Stimulated activated CD4-positive, alpha-beta T cell treated with anti-CD3 and anti-CD28 coated beads, Interleukin-1b, Interleukin-23, amount 100 ng/mL, for 4 hours (primary cell): ENCODE measurements around the gene PRDM8.
"Not testable (repeated sequence)": the region's sequence is repeated elsewhere in the genome, so short reads cannot be mapped to it uniquely, and the experiment has no call there.

Experiments used
- DNase-seq, 2 donors: peaks; one replicate each; pipeline ENCODE4 v3.0.0-alpha.2; 2020; ENCODE audit warnings: low read depth in 2 of 2

PRDM8 gene

GRCh38 chr4:80196922-80197573, at the start of gene PRDM8:
PRDM8 (plus strand) TSS chr4:80197503; CDS start chr4:80200081, 2,578 bp downstream.
- DNase-seq = peak; percentile 38 to 43

DNA sequence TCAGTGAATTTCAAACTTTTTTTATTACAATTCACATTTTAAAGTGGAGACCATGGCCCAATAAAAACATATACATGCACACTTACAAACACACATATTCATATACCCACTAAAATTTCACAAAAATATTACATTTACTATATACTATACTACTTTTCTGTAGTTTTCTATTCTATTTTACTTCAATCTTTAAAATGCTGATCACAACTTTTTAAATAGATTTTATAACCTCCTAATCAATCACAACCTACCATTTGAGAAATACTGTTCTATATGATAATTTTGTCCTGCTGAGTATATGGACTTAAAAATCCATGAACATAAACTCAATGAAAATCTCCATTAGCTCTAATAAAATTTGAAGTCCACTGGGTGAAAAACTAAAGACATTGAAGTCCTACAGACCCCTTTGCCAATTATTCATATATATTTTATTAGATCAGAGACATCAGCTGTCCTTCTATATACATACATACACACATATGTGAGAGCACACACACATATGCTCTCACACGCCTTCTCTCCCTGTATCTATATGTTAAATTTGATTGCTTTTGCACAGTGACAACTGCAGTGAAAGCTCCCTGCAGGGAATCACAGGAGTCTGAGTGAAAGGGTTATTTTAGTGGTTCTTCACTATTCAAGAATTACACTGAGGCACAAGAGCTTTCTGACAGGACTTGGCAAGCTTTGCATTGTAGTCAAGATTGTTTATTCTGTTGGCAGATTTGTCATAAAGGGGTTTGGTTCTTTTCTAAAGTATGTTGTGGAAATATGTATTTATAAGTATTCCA, 46.7 kb upstream of the PRDM8 start:
- no peak for DNase-seq

DNA sequence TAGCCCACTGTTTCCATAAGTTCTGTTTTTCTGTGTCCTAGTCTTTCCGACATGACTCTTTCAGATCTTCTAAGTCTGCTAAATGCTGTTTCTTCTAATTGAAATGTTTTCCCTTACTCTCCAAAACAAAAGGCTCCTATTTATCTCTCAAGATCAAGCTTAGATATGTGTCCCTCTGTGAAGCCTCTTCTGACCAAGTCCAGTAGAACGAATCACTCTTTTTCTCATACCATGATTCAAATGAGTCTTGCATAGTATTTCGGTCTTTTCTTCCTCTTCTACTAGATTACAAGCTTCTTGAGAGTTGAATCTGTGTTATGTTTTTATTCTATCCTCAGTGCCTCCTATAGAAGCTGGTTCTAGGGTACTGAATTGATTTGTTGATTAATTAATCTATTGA, 45.3 kb upstream of the PRDM8 start:
- no peak for DNase-seq

DNA sequence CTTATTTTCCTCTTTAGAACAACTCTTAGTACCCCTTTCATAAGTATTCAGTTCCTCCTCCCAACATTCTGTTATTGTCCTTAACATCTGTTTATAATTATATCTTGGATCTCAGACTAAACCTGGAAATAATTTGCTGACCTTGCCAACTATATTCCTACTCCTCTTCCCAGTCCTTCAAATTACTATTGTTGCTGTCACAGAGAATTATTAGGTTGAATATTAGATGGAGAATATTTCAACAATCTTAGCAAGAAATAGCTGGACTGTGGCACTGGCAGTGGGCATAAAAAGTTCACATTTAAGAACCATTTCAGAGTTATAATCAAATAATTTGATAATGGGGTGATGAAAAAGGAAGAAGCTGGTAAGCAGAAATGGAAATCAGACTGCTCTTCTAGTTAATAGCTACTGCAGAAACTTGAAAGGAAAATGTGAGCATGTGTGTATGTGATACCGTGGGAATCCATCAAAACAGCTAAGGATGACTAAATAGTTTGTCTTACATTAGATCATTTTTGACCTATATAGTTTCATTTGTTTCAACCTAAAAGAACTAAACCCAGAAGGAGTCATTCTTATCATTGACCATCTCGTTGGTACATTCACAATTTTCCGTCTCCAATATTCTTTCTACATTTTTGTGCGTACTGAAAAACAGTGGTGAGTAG, 43.3 kb upstream of the PRDM8 start:
- no peak for DNase-seq

DNA sequence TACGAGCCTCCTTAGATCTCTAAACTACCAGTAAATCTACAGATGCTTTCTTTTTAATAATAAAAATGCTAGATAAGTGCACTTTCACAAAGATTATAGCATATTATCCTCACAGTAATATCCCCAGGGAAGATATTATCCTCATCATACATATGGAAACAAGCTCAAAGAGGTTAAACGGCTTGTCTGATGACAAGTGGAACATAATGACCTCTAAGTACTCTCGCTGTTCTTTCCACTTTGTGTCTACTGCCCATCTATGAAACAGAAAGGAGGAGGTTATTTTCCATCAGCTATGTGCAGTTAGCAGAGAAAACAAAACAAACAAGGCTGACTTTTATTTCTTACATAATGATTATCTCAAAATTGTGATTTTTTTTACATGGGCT, 42.8 kb upstream of the PRDM8 start:
- no peak for DNase-seq

- no peak for DNase-seq
These were observed 41.9 kb upstream of the PRDM8 start for GRCh38 chr4:80155316-80155982.

DNA sequence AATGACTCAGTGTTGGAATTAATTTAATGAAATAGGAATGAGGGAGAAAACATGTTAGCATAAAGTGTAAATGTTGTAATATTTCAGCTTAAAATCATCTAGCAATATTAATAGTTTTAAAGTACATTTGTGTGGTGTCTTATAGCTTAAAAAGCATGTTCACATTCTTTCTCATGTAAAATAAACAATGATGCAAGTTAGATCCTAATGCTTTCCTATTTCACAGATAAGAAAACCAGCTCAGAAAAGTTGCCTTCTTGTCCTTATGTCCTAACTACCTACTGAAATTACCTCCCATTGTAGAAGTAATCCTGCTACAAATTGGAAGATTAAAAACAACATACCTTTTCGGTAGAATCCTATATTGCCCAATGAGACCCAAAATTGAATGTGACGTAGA, 40.9 kb upstream of the PRDM8 start:
- DNase-seq = no peak

DNA sequence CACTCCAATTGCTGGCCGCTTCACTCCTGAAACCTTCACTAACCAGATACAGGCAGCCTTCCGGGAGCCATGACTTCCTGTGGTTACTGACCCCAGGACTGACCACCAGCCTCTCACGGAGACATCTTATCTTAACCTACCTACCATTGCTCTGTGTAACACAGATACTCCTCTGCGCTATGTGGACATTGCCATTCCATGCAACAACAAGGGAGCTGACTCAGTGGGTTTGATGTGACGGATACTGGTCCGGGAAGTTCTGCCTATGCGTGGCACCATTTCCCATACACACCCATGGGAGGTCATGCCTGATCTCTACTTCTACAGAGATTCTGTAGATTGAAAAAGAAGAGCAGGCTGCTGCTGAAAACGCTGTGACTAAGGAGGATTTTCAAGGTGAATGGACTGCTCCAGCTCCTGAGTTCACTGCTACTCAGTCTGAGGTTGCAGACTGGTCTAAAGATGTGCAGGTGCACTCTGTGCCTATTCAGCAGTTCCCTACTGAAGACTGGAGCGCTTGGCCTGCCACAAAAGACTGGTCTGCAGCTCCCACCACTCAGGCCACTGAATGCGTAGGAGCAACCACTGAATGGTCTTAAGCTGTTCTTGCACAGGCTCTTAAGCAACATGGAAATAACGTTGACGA, 35.8 kb upstream of the PRDM8 start:
- DNase-seq = no peak

DNA sequence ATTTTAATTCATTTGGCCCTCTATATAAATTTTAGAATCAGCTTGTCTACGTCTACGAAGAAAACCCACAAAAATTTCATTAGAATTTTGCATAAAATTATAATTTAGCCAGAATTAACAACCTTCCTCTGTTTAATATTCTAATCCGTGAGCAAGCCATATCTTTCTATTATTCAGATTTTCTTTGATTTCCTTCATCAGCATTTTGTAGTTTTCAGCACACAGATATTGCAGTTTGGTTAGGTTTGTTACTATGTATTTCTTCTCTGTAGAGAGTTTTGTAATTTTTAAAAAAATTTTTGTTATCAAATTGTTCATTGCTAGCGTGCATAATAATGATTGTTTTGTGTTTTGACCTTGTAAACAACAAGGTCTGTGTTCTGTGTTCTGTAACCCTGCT, 34.9 kb upstream of the PRDM8 start:
- DNase-seq = no peak

DNA sequence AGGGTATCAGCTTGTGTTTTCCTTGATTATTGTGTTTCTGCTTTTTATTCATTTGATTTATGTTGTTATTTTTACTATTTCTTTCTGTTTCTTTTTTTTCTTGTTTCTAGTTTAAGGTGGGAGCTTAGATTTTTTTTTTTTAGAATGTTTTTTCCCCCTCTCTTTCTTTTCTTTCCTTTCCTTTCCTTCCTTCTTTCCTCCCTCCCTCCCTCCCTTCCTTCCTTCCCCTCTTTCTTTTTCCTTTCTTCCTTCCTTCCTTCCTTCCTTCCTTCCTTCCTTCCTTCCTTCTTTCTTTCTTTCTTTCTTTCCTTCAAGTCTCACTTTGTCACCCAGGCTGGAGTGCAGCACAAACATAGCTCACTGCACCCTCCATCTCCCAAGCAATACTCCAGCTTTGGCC, 31.4 kb upstream of the PRDM8 start:
- no peak for DNase-seq

DNA sequence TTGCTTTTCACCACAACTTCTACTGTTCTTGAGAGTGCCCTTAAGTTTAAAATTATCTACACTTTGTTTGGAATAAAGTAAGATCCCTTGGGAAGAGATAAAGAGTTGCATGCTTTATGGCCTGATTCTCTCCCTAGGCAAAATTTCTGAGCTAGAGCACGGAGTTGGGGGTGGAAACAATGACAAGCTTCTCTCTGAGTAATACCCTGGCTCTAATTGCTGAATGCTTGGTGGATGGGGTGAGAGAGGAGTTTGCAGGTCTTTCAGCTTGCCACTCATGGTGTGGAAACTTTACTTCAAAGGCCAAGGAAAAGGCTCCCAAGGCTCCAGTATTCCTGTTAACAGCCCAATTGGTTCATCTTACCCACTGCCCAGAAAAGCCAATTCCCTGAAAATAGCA, 26.1 kb upstream of the PRDM8 start:
- peak in 1 of 2 donors; percentile 20 for DNase-seq

GRCh38 chr4:80171656-80172055, 25.6 kb upstream of the PRDM8 start:
- DNase-seq = no peak

GRCh38 chr4:80172203-80172602, 25.1 kb upstream of the PRDM8 start:
- DNase-seq = no peak

DNA sequence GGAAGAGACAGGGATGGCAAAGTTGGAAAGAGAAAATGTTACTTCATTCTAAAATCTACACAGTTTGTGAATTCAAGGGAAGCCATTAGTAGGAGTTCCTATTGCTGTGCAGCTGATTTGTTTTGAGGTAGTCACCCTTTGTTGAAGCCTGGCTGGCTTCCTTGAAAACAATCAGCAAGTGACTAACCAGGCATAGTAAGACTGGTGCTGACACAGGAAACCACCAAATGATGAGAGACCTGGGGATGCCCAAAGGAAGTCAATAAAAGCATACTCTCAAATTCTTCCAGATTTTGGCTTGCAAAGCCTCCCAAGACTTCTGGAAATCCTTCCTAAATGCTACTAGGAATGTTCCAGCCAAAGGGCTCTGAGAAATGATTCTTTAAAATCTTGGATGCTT, 23.9 kb upstream of the PRDM8 start:
- no peak for DNase-seq

- no peak for DNase-seq
These were observed 23.5 kb upstream of the PRDM8 start for GRCh38 chr4:80173841-80174240.

DNA sequence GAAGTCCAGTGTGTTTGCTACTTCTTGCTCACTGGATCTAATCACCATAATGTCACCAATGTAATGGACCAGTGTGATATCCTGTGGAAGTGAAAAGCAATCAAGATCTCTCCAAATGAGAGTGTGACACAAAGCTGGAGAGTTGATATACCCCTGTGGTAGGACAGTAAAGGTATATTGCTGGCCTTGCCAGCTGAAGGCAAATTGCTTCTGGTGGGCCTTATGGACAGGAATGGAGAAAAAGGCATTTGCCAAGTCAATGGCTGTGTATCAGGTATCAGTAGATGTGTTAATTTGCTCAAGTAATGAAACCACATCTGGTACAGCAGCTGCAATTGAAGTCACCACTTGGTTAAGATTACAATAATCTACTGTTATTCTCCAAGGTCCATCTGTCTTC, 19.5 kb upstream of the PRDM8 start:
- not testable (repeated sequence) for DNase-seq

GRCh38 chr4:80178964-80179363, 18.3 kb upstream of the PRDM8 start:
- no peak for DNase-seq

DNA sequence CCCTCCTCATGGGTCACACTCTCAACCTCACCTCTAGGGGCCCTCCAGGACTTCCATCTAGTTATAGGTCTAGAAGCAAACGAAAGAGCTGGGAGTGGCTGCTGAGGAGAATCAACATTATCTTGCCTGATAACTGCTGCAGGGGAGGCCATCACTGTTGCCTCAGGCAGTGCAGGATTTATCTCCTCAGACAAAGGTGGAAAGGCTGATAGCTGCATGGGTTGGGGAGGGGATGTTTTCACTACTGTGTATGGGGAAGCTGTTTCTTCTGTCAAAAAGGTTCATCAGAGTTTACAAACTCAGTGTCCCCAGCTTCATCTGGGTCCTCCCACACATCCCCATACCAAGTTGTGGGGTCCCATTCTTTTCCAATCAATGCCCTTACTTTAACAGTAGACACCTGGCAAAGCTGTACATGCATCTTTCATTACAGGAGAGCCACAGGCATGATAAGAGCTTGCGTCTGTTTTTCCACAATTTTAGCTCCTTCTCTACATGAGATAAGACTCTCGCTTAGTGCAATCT, 17.6 kb upstream of the PRDM8 start:
- no peak for DNase-seq

DNA sequence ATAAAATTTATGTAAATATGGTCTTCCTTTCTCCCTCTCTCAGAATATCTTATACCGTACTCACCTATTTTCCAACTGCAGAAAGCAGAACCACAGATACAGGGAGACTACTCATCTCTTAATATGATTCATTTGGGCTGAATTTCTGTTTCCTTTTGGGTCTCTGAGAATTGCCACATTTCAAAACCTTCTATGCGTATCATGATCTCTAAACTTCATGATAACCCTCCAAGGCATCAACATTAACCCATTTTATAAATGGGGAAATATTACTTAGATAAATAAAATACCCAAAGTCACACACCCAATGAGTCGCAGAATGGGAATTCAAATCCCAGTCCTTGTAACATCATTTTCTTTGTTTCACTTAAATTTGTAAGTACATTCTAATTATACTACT, 16.6 kb upstream of the PRDM8 start:
- DNase-seq = no peak

GRCh38 chr4:80182237-80182866, 15.0 kb upstream of the PRDM8 start:
- no peak for DNase-seq
